ENCODE measurements around the gene MLF2. TPM values are rescaled to one million over a fixed set of nuclear protein-coding genes. Genes with fewer than 3 reads are reported as not detected.

MLF2 gene
- total RNA-seq, 1 donor from 2014 or later, result 172 TPM

GRCh38 chr12:6777386-6777785 lies 24.4 kb upstream of the MLF2 start:
- DNase-seq (ENCODE audit: low spot score), result no peak
- Mint-ChIP-seq H3K9me3 (ENCODE audit: low read depth) (no peaks in the 10 kb centered on the region), H3K4me1 (ENCODE audit: low read depth) (peaks cover 13% of the 10 kb centered on the region), H3K4me3 (ENCODE audit: unreplicated experiment) (no peak overlapping the region), H3K36me3 (ENCODE audit: low read depth) (peaks cover 7% of the 10 kb centered on the region), H3K27me3 (ENCODE audit: low read depth) (no peaks in the 10 kb centered on the region), H3K27ac (ENCODE audit: unreplicated experiment) (no peak overlapping the region)
- TF ChIP-seq, protein P1, sequence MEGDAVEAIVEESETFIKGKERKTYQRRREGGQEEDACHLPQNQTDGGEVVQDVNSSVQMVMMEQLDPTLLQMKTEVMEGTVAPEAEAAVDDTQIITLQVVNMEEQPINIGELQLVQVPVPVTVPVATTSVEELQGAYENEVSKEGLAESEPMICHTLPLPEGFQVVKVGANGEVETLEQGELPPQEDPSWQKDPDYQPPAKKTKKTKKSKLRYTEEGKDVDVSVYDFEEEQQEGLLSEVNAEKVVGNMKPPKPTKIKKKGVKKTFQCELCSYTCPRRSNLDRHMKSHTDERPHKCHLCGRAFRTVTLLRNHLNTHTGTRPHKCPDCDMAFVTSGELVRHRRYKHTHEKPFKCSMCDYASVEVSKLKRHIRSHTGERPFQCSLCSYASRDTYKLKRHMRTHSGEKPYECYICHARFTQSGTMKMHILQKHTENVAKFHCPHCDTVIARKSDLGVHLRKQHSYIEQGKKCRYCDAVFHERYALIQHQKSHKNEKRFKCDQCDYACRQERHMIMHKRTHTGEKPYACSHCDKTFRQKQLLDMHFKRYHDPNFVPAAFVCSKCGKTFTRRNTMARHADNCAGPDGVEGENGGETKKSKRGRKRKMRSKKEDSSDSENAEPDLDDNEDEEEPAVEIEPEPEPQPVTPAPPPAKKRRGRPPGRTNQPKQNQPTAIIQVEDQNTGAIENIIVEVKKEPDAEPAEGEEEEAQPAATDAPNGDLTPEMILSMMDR (IDR thresholded peaks at IDR 0.05), result no peak

DNA sequence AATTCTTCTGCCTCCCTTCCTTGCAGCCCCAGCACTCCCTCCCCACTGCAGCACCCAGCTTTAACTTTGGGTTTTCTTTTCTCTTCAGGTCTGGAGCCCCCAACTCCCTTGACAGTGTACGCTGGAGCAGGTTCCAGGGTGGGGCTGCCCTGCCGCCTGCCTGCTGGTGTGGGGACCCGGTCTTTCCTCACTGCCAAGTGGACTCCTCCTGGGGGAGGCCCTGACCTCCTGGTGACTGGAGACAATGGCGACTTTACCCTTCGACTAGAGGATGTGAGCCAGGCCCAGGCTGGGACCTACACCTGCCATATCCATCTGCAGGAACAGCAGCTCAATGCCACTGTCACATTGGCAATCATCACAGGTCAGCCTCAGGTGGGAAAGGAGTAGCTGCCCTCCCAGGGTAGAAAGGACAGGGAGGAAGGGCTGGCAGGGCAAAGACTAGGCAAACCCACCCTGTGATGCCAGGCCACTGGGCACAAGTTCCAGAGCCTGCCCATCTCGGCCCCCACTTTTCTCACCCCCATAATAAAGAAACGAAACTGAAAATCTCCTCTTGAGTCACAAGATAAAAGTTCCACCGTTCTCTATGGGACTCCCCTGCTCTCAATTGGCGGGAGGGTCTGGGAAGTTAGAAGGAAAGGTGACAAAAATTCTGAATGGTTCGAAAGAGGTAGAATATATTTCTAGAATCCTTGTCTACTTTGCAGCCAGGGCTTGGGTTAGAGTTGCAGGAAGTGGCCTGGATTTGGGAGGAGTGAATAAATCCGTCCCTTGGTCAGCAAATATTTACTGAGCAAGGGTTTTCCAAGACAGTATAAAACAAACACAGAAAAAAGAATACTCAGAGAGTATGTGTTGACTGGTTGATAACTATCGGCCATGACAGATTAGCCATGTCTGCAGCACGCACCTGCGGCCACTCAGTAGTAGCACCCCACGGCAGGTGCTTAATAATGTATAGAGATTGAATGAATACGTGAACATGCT lies 22.5 kb upstream of the MLF2 start:
- H3K36me3 Mint-ChIP-seq (ENCODE audit: low read depth), result peaks cover 15% of the 10 kb centered on the region
- no peak overlapping the region for H3K4me3 Mint-ChIP-seq (ENCODE audit: unreplicated experiment)
- H3K4me1 Mint-ChIP-seq (ENCODE audit: low read depth), result peaks cover 16% of the 10 kb centered on the region
- no peaks in the 10 kb centered on the region for H3K27me3 Mint-ChIP-seq (ENCODE audit: low read depth)
- no peak for DNase-seq (ENCODE audit: low spot score)
- no peaks in the 10 kb centered on the region for H3K9me3 Mint-ChIP-seq (ENCODE audit: low read depth)
- H3K27ac Mint-ChIP-seq (ENCODE audit: unreplicated experiment), result no peak overlapping the region
- TF ChIP-seq, protein P1 (IDR thresholded peaks at IDR 0.05), result no peak

- Mint-ChIP-seq H3K27me3 (ENCODE audit: low read depth) (no peaks in the 10 kb centered on the region), H3K4me3 (ENCODE audit: unreplicated experiment) (no peak overlapping the region), H3K27ac (ENCODE audit: unreplicated experiment) (no peak overlapping the region), H3K9me3 (ENCODE audit: low read depth) (no peaks in the 10 kb centered on the region), H3K4me1 (ENCODE audit: low read depth) (peaks cover 16% of the 10 kb centered on the region), H3K36me3 (ENCODE audit: low read depth) (peaks cover 18% of the 10 kb centered on the region)
- TF ChIP-seq, protein P1 (IDR thresholded peaks at IDR 0.05), result no peak
- DNase-seq (ENCODE audit: low spot score), result no peak
Observed at GRCh38 chr12:6774499-6775062, 21.6 kb upstream of the MLF2 start.

- Mint-ChIP-seq H3K27ac (ENCODE audit: unreplicated experiment) (no peak overlapping the region), H3K4me1 (ENCODE audit: low read depth) (peaks cover 19% of the 10 kb centered on the region), H3K4me3 (ENCODE audit: unreplicated experiment) (no peak overlapping the region), H3K36me3 (ENCODE audit: low read depth) (peaks cover 19% of the 10 kb centered on the region), H3K27me3 (ENCODE audit: low read depth) (no peaks in the 10 kb centered on the region), H3K9me3 (ENCODE audit: low read depth) (no peaks in the 10 kb centered on the region)
- TF ChIP-seq, protein P1 (IDR thresholded peaks at IDR 0.05), result no peak
- no peak for DNase-seq (ENCODE audit: low spot score)
Observed at GRCh38 chr12:6773590-6774351, 20.8 kb upstream of the MLF2 start.
